GM12874 (cell line): ENCODE measurements around the gene SMPX.

Experiments
- TF ChIP-seq, protein P1 (sequence below): IDR thresholded peaks from 2 replicates; pipeline ENCODE4 v1.5.1; 2011; ENCODE audit warnings: low read depth, mild to moderate bottlenecking, control low read depth, low read length, moderate library complexity; ENCODE audit not compliant: insufficient read depth

The SMPX gene

GRCh38 chrX:21662761-21663160, 95.2 kb downstream of the SMPX start:
- TF ChIP-seq, protein P1, sequence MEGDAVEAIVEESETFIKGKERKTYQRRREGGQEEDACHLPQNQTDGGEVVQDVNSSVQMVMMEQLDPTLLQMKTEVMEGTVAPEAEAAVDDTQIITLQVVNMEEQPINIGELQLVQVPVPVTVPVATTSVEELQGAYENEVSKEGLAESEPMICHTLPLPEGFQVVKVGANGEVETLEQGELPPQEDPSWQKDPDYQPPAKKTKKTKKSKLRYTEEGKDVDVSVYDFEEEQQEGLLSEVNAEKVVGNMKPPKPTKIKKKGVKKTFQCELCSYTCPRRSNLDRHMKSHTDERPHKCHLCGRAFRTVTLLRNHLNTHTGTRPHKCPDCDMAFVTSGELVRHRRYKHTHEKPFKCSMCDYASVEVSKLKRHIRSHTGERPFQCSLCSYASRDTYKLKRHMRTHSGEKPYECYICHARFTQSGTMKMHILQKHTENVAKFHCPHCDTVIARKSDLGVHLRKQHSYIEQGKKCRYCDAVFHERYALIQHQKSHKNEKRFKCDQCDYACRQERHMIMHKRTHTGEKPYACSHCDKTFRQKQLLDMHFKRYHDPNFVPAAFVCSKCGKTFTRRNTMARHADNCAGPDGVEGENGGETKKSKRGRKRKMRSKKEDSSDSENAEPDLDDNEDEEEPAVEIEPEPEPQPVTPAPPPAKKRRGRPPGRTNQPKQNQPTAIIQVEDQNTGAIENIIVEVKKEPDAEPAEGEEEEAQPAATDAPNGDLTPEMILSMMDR = no peak

DNA sequence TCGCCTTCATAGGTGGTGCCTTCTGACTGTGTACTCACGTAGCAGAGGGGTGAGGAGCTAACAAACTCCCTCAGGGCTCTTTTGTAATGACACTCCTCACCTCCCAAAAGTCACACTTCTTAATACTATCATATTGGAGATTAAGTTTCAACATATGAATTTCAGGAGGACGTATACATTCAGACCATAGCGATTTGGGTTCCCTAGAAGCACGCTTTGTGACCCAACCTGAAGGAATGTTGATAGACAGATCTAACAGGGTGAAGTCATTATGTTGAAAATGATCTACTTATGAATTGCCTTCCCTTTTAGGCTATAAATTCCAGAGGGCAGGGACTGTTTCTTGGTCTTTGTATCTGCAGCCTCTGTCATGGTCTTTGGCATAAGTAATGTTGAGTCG, 96.6 kb downstream of the SMPX start:
- TF ChIP-seq, protein P1 = no peak

DNA sequence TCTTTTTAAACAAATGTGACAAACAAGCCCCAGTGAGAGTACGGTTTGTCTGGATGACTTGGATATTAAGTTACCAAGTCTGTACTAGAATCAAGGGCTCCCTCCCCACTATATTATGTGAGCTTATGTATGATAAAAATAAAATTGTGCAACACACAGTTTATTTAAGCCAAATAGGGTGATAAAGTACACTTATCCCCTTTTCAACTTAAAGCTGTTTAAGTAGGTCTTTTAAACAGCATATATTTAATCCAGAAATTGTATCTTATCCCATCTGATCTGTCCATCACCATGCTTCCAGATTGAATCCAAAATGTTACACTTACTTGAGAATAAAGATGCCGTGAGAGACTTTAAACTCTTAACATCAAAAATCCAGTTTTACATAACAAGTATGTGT, 97.8 kb downstream of the SMPX start:
- TF ChIP-seq, protein P1 = no peak

GRCh38 chrX:21659320-21659719, 98.6 kb downstream of the SMPX start:
- TF ChIP-seq, protein P1 = no peak

- TF ChIP-seq, protein P1 = no peak
Observed at GRCh38 chrX:21658746-21659145, 99.2 kb downstream of the SMPX start.

DNA sequence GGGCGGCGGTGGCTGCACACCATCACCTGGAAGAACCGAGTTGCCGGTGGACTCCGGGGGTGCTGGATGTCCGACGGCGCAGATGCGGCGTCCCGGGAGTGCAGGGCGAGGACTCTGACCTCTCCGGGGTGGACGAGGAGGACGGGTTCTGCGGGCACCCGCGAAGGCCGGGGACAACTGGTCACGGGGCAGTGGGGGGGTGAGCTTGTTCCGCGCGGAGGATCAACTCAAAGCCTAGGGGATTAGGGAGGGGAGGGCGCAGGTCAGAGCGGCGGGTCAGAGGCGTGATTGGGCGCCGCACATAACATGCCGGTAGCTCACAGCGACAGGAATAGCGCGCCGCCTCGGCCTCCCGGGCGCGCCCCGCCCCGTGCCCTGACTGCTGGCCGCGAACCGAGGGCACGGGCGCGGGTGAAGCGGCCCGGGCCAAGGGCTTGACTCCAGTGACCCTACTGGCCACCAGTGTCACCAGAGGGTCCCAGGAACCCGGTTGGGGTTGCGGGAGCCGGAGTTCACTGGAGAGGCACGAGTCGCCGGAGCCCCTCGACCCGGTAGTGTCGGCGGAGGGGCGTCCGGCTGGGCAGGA, 99.7 kb downstream of the SMPX start, which contains the start of gene KLHL34:
Gene KLHL34 (minus strand): TSS at position 179 of the 586 bp plus-strand sequence. CDS start 542 bp downstream, outside the sequence.
- TF ChIP-seq, protein P1 = no peak

DNA sequence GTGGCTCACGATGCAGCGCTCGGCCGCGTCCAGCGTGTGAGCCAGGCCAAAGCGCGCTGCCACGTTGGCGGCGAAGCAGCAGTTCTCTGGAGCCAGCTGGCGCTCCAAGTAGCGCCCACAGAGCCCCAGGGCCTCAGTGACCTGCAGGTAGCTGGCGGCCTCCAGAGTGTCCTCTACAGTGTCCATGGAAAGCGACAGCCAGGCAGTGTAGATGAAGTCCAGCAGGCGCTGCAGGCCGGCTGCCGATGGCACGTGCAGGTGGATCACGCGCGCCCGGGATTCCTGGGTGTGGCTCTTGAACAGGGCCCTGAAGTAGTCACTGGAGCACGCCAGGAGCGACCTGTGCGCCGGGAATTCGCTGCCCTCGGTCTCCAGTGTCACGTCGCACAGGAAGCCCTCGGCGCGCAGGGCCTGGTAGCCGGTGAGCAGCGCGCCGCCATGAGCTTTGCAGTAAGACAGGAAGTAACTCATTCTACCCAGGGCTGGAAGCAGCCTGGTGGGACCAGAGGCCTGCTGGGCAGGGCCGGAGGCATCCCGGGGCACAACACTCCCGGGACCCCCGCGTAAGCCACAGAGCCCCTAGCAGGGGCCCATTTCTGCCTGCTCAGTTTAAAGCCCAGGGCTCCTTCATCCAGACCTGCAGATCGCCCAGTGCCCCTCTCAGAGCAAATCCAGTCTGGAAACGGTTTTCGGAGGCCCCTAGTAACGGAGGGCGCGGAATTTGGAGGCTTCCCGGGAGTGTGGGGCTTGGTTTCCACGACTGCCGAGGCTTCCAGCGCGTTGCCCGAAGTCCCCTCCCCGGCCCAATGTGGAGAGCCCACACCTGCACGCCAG, 100.4 kb downstream of the SMPX start:
- TF ChIP-seq, protein P1 = no peak
